GM12878 (cell line): Measurements from ENCODE around the gene RBMS1. TPM values are rescaled to one million over a fixed set of nuclear protein-coding genes. Genes with fewer than 3 reads are reported as not detected.

ENCODE experiments used
- ATAC-seq: fragments of 200-7000 bp; cut with Tn5 transposase; 3 replicates; pipeline ENCODE4 v1.9.1; 2020; ENCODE audit warnings: mild to moderate bottlenecking, moderate library complexity
- BruUV-seq: library from RNA; stranded (reverse); fragments of 400-500 nt; replicated peaks from 2 replicates; lab custom pipeline; 2021; lab: Mats Ljungman, UMichigan
- CTCF ChIA-PET: fragments of 300-600 bp; sonication (Branson Sonifier 250); formaldehyde crosslinking; extraction: SDS; loops from one replicate; lab custom pipeline; 2021; ENCODE audit warnings: inconsistent platforms; lab: Yijun Ruan, JAX
- POLR2A ChIA-PET: fragments of 350-600 bp; formaldehyde crosslinking; extraction: SDS; loops from one replicate; lab custom pipeline; 2021; ENCODE audit warnings: inconsistent platforms; lab: Charles Lee
- RAD21 ChIA-PET: fragments of 300-600 bp; sonication (Branson Sonifier 250); formaldehyde crosslinking; loops from one replicate; lab custom pipeline; 2023; ENCODE audit warnings: antibody characterized with exemption; ENCODE audit not compliant: unreplicated experiment; lab: Charles Lee
- SMC1A ChIA-PET: fragments of 300-600 bp; sonication (Branson Sonifier 250); formaldehyde crosslinking; loops from one replicate; lab custom pipeline; 2023; ENCODE audit not compliant: unreplicated experiment, uncharacterized antibody; lab: Charles Lee
- DNase-seq: peaks from one replicate; pipeline ENCODE4 v3.0.0-alpha.2; 2011; ENCODE audit warnings: low read depth, low spot score
- FAIRE-seq: peaks from 3 replicates; lab custom pipeline; 2011; peaks lifted over from hg19 to GRCh38; lab: Jason Lieb, UNC
- H2AFZ ChIP-seq: 2 replicates; pipeline ENCODE4 v1.6.0; 2011; ENCODE audit warnings: low read depth, low read length, control low read depth; ENCODE audit not compliant: control insufficient read depth
- H3K27ac ChIP-seq: 2 replicates; pipeline ENCODE4 v1.5.1; 2011; ENCODE audit warnings: control low read depth; ENCODE audit not compliant: control insufficient read depth, insufficient read depth
- H3K27me3 ChIP-seq, 2 experiments: replicated peaks in 1 of 2; 2 replicates each; pipeline versions ENCODE4 v1.6.0 to v1.6.1; 2011; ENCODE audit warnings: low read length in 1 of 2; ENCODE audit not compliant: control insufficient read depth in 2 of 2, insufficient read depth in 2 of 2
- H3K36me3 ChIP-seq, 2 experiments: 2 replicates each; pipeline ENCODE4 v1.5.1; 2011; ENCODE audit warnings: low read length in 1 of 2; ENCODE audit not compliant: control insufficient read depth in 2 of 2, insufficient read depth in 2 of 2
- H3K4me1 ChIP-seq: 2 replicates; pipeline ENCODE4 v1.6.1; 2011; ENCODE audit warnings: mild to moderate bottlenecking, low read length, moderate library complexity, mixed read lengths; ENCODE audit not compliant: control insufficient read depth, insufficient read depth
- H3K4me2 ChIP-seq: 2 replicates; pipeline ENCODE4 v1.6.0; 2011; ENCODE audit warnings: control low read depth; ENCODE audit not compliant: control insufficient read depth, insufficient read depth
- H3K4me3 ChIP-seq: fragments of 200-600 bp; sonication (generic); 2 replicates; pipeline ENCODE4 v1.5.1; 2016
- H3K79me2 ChIP-seq: 2 replicates; pipeline ENCODE4 v1.6.0; 2011; ENCODE audit warnings: low read length; ENCODE audit not compliant: control insufficient read depth, insufficient read depth
- H3K9ac ChIP-seq: 2 replicates; pipeline ENCODE4 v1.8.0; 2011; ENCODE audit warnings: low read length, control low read depth, mixed read lengths; ENCODE audit not compliant: control insufficient read depth, insufficient read depth
- H3K9me3 ChIP-seq: replicated peaks from 3 replicates; pipeline ENCODE4 v1.5.1; 2011; ENCODE audit warnings: mild to moderate bottlenecking, low read length; ENCODE audit not compliant: control insufficient read depth, insufficient read depth
- H4K20me1 ChIP-seq: 2 replicates; pipeline ENCODE4 v1.6.0; 2011; ENCODE audit not compliant: control insufficient read depth, insufficient read depth
- BCL11A ChIP-seq: IDR thresholded peaks from 2 replicates; pipeline ENCODE4 v1.6.1; 2011; ENCODE audit warnings: low read depth, low read length
- BMI1 ChIP-seq: fragments of 450-650 bp; IDR thresholded peaks from 2 replicates; pipeline ENCODE4 v1.6.1; 2016; ENCODE audit warnings: mild to moderate bottlenecking, moderate library complexity, borderline replicate concordance
- IRF4 ChIP-seq: IDR thresholded peaks from 2 replicates; pipeline ENCODE4 v1.6.1; 2011; ENCODE audit warnings: low read depth, low read length
- SPI1 ChIP-seq: IDR thresholded peaks from 2 replicates; pipeline ENCODE4 v1.6.1; 2011; ENCODE audit warnings: low read depth, mild to moderate bottlenecking, low read length, moderate library complexity, borderline replicate concordance; ENCODE audit not compliant: insufficient read depth
- ZNF24 ChIP-seq: fragments of 450-650 bp; IDR thresholded peaks from 2 replicates; pipeline ENCODE4 v1.6.1; 2017; ENCODE audit warnings: antibody characterized with exemption, mild to moderate bottlenecking
- WGBS: methylation state at CpG from one replicate; pipeline ENCODE4 v1.1.6; 2016; ENCODE audit warnings: low lambda C conversion rate; ENCODE audit not compliant: insufficient replicate concordance, insufficient coverage; ENCODE audit errors: missing lambda C conversion rate; 5-methylcytosine and 5-hydroxymethylcytosine counted together
- in situ Hi-C: fragments of 300-500 bp; cut with MboI; formaldehyde crosslinking; loops from 9 replicates; pipeline ENCODE4 v1.14.3; 2018; ENCODE audit warnings: mixed read lengths
- intact Hi-C: fragments of 100-400 bp; cut with micrococcal nuclease; formaldehyde crosslinking; loops from one replicate; pipeline ENCODE4 v1.14.2; 2022; ENCODE audit not compliant: unreplicated experiment
- polyA plus RNA-seq, 11 experiments: library from polyadenylated mRNA; depleted of rRNA in 4 of 11; unstranded in 6 of 11; stranded (reverse) in 5 of 11; fragments of >200 nt; fragmentation: Nextera tagmentation in 4 of 11; fragmentation: Illumina TruSeq in 1 of 11; extraction: Ambion mirVana in 4 of 11; extraction: Trizol in 1 of 11; gene quantifications; 1 replicate in 1 of 11; 2 replicates in 10 of 11; pipeline versions ENCODE4 v1.2.1 to v1.2.3, GENCODE V29; 2011 to 2016; ENCODE audit warnings: inconsistent platforms in 2 of 11, missing spikeins in 2 of 11, low read depth in 1 of 11
- total RNA-seq, 4 experiments: library from RNA; depleted of rRNA in 3 of 4; stranded (reverse); fragments of >200 nt in 3 of 4; fragmentation: Illumina TruSeq in 1 of 4; extraction: Trizol in 1 of 4; gene quantifications; 2 replicates each; pipeline versions ENCODE4 v1.2.1 to v1.2.3, GENCODE V29; 2013 to 2021
- TF ChIP-seq, protein P1 (sequence below): fragments of 450-650 bp; IDR thresholded peaks from 2 replicates; pipeline ENCODE4 v1.6.1; 2017; ENCODE audit warnings: mild to moderate bottlenecking, moderate library complexity
- TF ChIP-seq, protein P2 (sequence below): fragments of 450-650 bp; IDR thresholded peaks from 2 replicates; pipeline ENCODE4 v1.6.1; 2017; ENCODE audit warnings: borderline replicate concordance

Gene RBMS1
- total and polyA plus RNA-seq, 10 of the 15 experiments (the other 5 are each of a cell fraction or from before 2014, with no cell fraction given), result 0.04 to 0.31 (median 0.17) TPM; not detected in 1

DNA sequence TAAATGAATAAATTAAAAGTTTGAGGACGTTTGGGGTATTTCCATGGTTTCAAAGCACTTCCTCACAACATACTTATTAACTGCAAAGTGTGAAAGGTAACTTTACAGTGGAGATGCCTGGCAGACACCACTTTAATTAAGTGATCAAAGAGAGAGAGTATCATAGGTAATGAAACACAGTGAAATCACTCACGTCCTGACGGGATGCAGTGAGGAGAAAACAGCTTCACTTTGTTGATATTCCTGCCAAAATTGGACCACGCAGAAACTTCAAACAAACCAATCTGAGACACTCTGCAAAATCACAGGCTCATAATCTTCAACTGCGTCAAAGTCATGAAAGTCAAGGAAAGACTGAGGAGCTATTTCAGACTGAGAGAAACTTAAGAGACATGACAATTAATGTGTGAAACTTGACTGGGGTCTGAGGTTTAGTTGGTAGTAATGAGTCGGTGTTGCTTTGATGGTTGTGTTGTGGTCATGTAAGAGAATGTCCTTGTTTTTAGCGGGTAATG is 227.5 kb downstream of the RBMS1 start (continued):
- TF ChIP-seq SPI1, result peak; percentile 72; the same call in 1 of the 2 replicates
- peak; percentile 59 for TF ChIP-seq BMI1
- TF ChIP-seq BCL11A, result peak; percentile 93

DNA sequence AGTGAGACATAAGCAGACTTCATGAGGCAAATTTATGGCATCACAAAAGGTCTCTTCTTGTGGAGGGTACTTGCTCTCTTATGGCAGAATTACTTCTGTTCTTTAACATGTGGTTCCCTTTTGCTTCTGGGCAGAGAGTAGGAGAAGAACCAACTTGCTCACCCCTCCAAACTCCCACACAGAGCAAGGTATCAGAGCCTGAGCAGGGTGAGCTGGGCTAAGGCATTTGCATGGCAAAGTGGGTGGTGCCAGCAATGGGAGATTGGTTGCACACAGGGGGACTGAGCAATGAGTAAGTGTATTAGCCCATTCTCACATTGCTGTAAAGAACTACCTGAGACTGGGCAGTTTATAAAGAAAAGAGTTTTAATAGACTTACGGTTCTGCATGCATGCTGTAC is 229.3 kb downstream of the RBMS1 start:
- ATAC-seq, result no peak
- H3K79me2 ChIP-seq, result no peaks in the 10 kb centered on the region
- ChIA-PET CTCF (interaction anchor here (1.1 kb wide), 1 partner anchor 8 kb away, joined by 3 read pairs; no protein-coding TSS in a partner anchor), SMC1A (interaction anchor here (1.9 kb wide), 1 partner anchor 12 kb away, joined by 7 read pairs; no protein-coding TSS in a partner anchor), RAD21 (no interaction called here), POLR2A (no interaction called here)
- FAIRE-seq, result no peak
- no TSS peak for BruUV-seq
- no peaks in the 10 kb centered on the region for H4K20me1 ChIP-seq
- intact Hi-C loops (no loop called here), in situ Hi-C loops (no loop called here)
- H3K4me3 ChIP-seq, result no peak overlapping the region
- no peaks in the 10 kb centered on the region for H3K36me3 ChIP-seq
- no peaks in the 10 kb centered on the region for H3K9me3 ChIP-seq
- TF ChIP-seq IRF4 (no peak), ZNF24 (no peak)
- TF ChIP-seq, protein P1, sequence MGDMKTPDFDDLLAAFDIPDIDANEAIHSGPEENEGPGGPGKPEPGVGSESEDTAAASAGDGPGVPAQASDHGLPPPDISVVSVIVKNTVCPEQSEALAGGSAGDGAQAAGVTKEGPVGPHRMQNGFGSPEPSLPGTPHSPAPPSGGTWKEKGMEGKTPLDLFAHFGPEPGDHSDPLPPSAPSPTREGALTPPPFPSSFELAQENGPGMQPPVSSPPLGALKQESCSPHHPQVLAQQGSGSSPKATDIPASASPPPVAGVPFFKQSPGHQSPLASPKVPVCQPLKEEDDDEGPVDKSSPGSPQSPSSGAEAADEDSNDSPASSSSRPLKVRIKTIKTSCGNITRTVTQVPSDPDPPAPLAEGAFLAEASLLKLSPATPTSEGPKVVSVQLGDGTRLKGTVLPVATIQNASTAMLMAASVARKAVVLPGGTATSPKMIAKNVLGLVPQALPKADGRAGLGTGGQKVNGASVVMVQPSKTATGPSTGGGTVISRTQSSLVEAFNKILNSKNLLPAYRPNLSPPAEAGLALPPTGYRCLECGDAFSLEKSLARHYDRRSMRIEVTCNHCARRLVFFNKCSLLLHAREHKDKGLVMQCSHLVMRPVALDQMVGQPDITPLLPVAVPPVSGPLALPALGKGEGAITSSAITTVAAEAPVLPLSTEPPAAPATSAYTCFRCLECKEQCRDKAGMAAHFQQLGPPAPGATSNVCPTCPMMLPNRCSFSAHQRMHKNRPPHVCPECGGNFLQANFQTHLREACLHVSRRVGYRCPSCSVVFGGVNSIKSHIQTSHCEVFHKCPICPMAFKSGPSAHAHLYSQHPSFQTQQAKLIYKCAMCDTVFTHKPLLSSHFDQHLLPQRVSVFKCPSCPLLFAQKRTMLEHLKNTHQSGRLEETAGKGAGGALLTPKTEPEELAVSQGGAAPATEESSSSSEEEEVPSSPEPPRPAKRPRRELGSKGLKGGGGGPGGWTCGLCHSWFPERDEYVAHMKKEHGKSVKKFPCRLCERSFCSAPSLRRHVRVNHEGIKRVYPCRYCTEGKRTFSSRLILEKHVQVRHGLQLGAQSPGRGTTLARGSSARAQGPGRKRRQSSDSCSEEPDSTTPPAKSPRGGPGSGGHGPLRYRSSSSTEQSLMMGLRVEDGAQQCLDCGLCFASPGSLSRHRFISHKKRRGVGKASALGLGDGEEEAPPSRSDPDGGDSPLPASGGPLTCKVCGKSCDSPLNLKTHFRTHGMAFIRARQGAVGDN, result no peak
- TF ChIP-seq, protein P2, sequence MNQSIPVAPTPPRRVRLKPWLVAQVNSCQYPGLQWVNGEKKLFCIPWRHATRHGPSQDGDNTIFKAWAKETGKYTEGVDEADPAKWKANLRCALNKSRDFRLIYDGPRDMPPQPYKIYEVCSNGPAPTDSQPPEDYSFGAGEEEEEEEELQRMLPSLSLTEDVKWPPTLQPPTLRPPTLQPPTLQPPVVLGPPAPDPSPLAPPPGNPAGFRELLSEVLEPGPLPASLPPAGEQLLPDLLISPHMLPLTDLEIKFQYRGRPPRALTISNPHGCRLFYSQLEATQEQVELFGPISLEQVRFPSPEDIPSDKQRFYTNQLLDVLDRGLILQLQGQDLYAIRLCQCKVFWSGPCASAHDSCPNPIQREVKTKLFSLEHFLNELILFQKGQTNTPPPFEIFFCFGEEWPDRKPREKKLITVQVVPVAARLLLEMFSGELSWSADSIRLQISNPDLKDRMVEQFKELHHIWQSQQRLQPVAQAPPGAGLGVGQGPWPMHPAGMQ, result no peak
- DNase-seq, result no peak
- H3K9ac ChIP-seq, result no peak overlapping the region
- WGBS, result 35% methylated on average over 1 of the region's 1 CpG
- no peaks in the 10 kb centered on the region for H3K4me1 ChIP-seq
- H2AFZ ChIP-seq, result no peak overlapping the region
- no peak overlapping the region for H3K4me2 ChIP-seq
- H3K27ac ChIP-seq, result no peak overlapping the region
- peaks cover 0 to 4% of the 10 kb centered on the region in 2 experiments; a peak in 2 of 4 replicates for H3K27me3 ChIP-seq
